Naive thymus-derived CD4-positive, alpha-beta T cell (primary cell): Measurements from ENCODE around the gene NKAIN2. TPM values are rescaled to one million over a fixed set of nuclear protein-coding genes. Genes with fewer than 3 reads are reported as not detected.

ENCODE experiments used
- ATAC-seq: fragments of 150-1000 bp; cut with Tn5 transposase; 2 replicates; pipeline ENCODE4 v1.10.0; 2021; ENCODE audit warnings: mild to moderate bottlenecking, moderate library complexity
- CTCF ChIA-PET: fragments of 350-600 bp; sonication (Branson Sonifier 250); formaldehyde crosslinking; loops from one replicate; lab custom pipeline; 2021; ENCODE audit warnings: antibody characterized with exemption; lab: Charles Lee
- POLR2A ChIA-PET: fragments of 350-600 bp; sonication (Branson Sonifier 250); formaldehyde crosslinking; loops from one replicate; lab custom pipeline; 2021; ENCODE audit warnings: antibody characterized with exemption, inconsistent platforms; lab: Charles Lee
- DNase-seq, 9 donors: peaks; one replicate each; pipeline versions ENCODE4 v3.0.0 to v3.0.0-alpha.2; 2020 to 2022; ENCODE audit warnings: mixed read lengths in 1 of 9
- H3K27ac ChIP-seq: one replicate; pipeline ENCODE4 v1.7.0; 2013; ENCODE audit warnings: mild to moderate bottlenecking, low read depth, low read length, moderate library complexity
- H3K27me3 ChIP-seq, 2 donors: one replicate each; pipeline ENCODE4 v1.7.0; 2013; ENCODE audit warnings: low read length in 2 of 2, mild to moderate bottlenecking in 2 of 2, moderate library complexity in 2 of 2; ENCODE audit not compliant: control insufficient read depth in 2 of 2, insufficient read depth in 2 of 2
- H3K36me3 ChIP-seq, 3 experiments: 1 replicate in 2 of 3; 2 replicates in 1 of 3; pipeline ENCODE4 v1.7.0; 2013; ENCODE audit warnings: low read length in 3 of 3, mild to moderate bottlenecking in 3 of 3, moderate library complexity in 1 of 3; ENCODE audit not compliant: insufficient read depth in 3 of 3, control insufficient read depth in 2 of 3
- H3K4me1 ChIP-seq, 2 donors: one replicate each; pipeline ENCODE4 v1.7.0; 2013; ENCODE audit warnings: low read length in 2 of 2, mild to moderate bottlenecking in 2 of 2, moderate library complexity in 1 of 2; ENCODE audit not compliant: control insufficient read depth in 2 of 2, insufficient read depth in 2 of 2
- H3K4me3 ChIP-seq: 2 replicates; pipeline ENCODE4 v1.7.0; 2013; ENCODE audit warnings: mild to moderate bottlenecking, low read length
- H3K9me3 ChIP-seq, 3 experiments: 1 replicate in 2 of 3; 2 replicates in 1 of 3; pipeline ENCODE4 v1.7.0; 2013; ENCODE audit warnings: low read length in 3 of 3; ENCODE audit not compliant: control insufficient read depth in 2 of 3
- H3K27ac Mint-ChIP-seq, 9 donors: one replicate each; pipeline ENCODE4 v1.8.0; 2020 to 2022; ENCODE audit warnings: mixed read lengths in 9 of 9, mild to moderate bottlenecking in 8 of 9, moderate library complexity in 5 of 9, inconsistent platforms in 2 of 9
- H3K27me3 Mint-ChIP-seq, 5 donors: one replicate each; pipeline ENCODE4 v1.8.0; 2021 to 2022; ENCODE audit warnings: mixed read lengths in 5 of 5, mild to moderate bottlenecking in 1 of 5
- H3K36me3 Mint-ChIP-seq, 5 donors: one replicate each; pipeline ENCODE4 v1.8.0; 2020 to 2022; ENCODE audit warnings: mixed read lengths in 5 of 5, mild to moderate bottlenecking in 3 of 5, inconsistent platforms in 1 of 5
- H3K4me1 Mint-ChIP-seq, 7 donors: one replicate each; pipeline ENCODE4 v1.8.0; 2020 to 2022; ENCODE audit warnings: mixed read lengths in 7 of 7, mild to moderate bottlenecking in 3 of 7, inconsistent platforms in 1 of 7
- H3K4me3 Mint-ChIP-seq, 10 donors: one replicate each; pipeline ENCODE4 v1.8.0; 2020 to 2022; ENCODE audit warnings: mild to moderate bottlenecking in 10 of 10, mixed read lengths in 10 of 10, moderate library complexity in 6 of 10, inconsistent platforms in 2 of 10
- H3K9me3 Mint-ChIP-seq, 11 donors: one replicate each; pipeline ENCODE4 v1.8.0; 2020 to 2022; ENCODE audit warnings: mixed read lengths in 11 of 11, mild to moderate bottlenecking in 4 of 11, inconsistent platforms in 1 of 11, moderate library complexity in 1 of 11
- intact Hi-C, 2 donors: fragments of 100-400 bp; cut with micrococcal nuclease; formaldehyde crosslinking; loops; one replicate each; pipeline ENCODE4 v1.15.1; 2023
- polyA plus RNA-seq, 2 donors: library from polyadenylated mRNA; unstranded; fragments of 300-500 nt; fragmentation: Illumina TruSeq; gene quantifications; one replicate each; pipeline ENCODE4 v1.2.3, GENCODE V29; 2021
- total RNA-seq, 6 experiments: library from RNA in 5 of 6; stranded (reverse) in 5 of 6; gene quantifications; 1 replicate in 5 of 6; 2 replicates in 1 of 6; pipeline ENCODE4 v1.2.3 and lab custom pipeline; 2021 to 2026

The NKAIN2 gene
- total and polyA plus RNA-seq, 7 experiments from 2014 or later, result 0.21 to 2.9 TPM; not detected in 5

- Histone ChIP-seq H3K4me3 (no peak overlapping the region), H3K9me3 (no peaks in the 10 kb centered on the region), H3K27me3 (no peaks in the 10 kb centered on the region), H3K4me1 (no peaks in the 10 kb centered on the region), H3K36me3 (no peaks in the 10 kb centered on the region), H3K27ac (no peak overlapping the region)
- Mint-ChIP-seq H3K36me3 (no peaks in the 10 kb centered on the region), H3K4me3 (no peak overlapping the region), H3K4me1 (no peaks in the 10 kb centered on the region), H3K9me3 (peaks cover 0 to 3% (median 0%) of the 10 kb centered on the region in 11 donors), H3K27me3 (peaks cover 0 to 4% (median 0%) of the 10 kb centered on the region in 5 donors), H3K27ac (no peak overlapping the region)
- ATAC-seq (no peak), DNase-seq (no peak)
- ChIA-PET CTCF (no interaction called here), POLR2A (no interaction called here)
- intact Hi-C loops, result no loop called here
Measured at GRCh38 chr6:123859291-123859690, 55.6 kb downstream of the NKAIN2 start.

GRCh38 chr6:123869334-123869733 lies 65.7 kb downstream of the NKAIN2 start:
- H3K9me3 ChIP-seq, result no peaks in the 10 kb centered on the region
- Mint-ChIP-seq H3K27ac (no peak overlapping the region), H3K9me3 (peaks cover 0 to 4% (median 0%) of the 10 kb centered on the region in 11 donors), H3K27me3 (no peaks in the 10 kb centered on the region), H3K4me1 (no peaks in the 10 kb centered on the region), H3K4me3 (no peak overlapping the region), H3K36me3 (no peaks in the 10 kb centered on the region)
- no peaks in the 10 kb centered on the region for H3K36me3 ChIP-seq
- no peaks in the 10 kb centered on the region for H3K4me1 ChIP-seq
- CTCF ChIA-PET, result no interaction called here
- H3K27ac ChIP-seq, result no peak overlapping the region
- ATAC-seq (no peak), DNase-seq (no peak)
- POLR2A ChIA-PET, result no interaction called here
- intact Hi-C loops, result no loop called here
- H3K4me3 ChIP-seq, result no peak overlapping the region
- no peaks in the 10 kb centered on the region for H3K27me3 ChIP-seq

DNA sequence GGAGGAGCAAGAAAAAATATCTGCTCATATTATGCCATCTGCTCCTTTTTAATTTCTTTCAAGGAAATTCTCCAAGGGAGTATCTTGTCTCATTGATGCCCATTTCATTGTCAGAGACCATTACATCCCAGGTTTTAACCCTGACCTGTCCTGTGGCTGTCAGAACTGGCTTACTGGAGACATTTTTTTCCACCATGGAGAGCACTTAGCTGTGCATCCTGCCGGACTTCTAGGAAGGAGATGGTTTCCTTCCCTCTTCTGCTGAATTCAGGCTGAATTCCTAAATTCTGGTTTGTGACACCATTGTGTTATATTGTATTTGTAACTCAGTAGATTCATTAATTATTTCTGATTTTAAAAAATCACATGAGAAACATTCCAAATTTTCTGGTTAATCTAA lies 70.3 kb downstream of the NKAIN2 start:
- H3K27me3 ChIP-seq, result no peaks in the 10 kb centered on the region
- H3K27ac Mint-ChIP-seq, result no peak overlapping the region
- intact Hi-C loops, result no loop called here
- no peaks in the 10 kb centered on the region for H3K4me1 Mint-ChIP-seq
- no peaks in the 10 kb centered on the region for H3K4me1 ChIP-seq
- no peak overlapping the region for H3K4me3 Mint-ChIP-seq
- ATAC-seq (no peak), DNase-seq (no peak)
- H3K4me3 ChIP-seq, result no peak overlapping the region
- no peaks in the 10 kb centered on the region for H3K36me3 ChIP-seq
- ChIA-PET CTCF (no interaction called here), POLR2A (no interaction called here)
- no peak overlapping the region for H3K27ac ChIP-seq
- no peaks in the 10 kb centered on the region for H3K36me3 Mint-ChIP-seq
- peaks cover 0 to 11% (median 0%) of the 10 kb centered on the region in 11 donors for H3K9me3 Mint-ChIP-seq
- no peaks in the 10 kb centered on the region for H3K27me3 Mint-ChIP-seq
- no peaks in the 10 kb centered on the region for H3K9me3 ChIP-seq

DNA sequence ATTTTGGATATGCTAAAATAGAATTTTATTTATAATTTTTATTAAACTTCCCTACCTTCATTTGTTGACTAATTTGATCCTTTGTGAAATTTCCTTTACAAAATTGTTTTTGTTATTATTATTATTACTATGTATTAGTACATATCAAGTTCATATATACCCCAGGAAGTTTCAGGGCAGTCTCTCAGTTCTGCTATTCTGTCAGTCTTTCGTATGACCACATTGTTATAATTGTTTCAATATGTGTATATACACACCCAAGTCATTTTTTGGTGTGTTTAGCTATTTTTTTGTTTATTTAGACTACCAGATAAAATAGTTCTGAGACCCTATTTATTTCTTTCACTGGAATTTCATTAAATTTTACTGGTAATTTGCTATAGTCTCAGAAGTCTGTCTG lies 72.1 kb downstream of the NKAIN2 start:
- Histone ChIP-seq H3K27me3 (no peaks in the 10 kb centered on the region), H3K4me3 (no peak overlapping the region), H3K9me3 (no peaks in the 10 kb centered on the region), H3K36me3 (no peaks in the 10 kb centered on the region), H3K4me1 (no peaks in the 10 kb centered on the region), H3K27ac (no peak overlapping the region)
- intact Hi-C loops, result no loop called here
- Mint-ChIP-seq H3K27ac (no peak overlapping the region), H3K27me3 (no peaks in the 10 kb centered on the region), H3K36me3 (no peaks in the 10 kb centered on the region), H3K4me3 (no peak overlapping the region), H3K9me3 (peaks cover 0 to 11% (median 0%) of the 10 kb centered on the region in 11 donors), H3K4me1 (no peaks in the 10 kb centered on the region)
- POLR2A ChIA-PET, result no interaction called here
- ATAC-seq (no peak), DNase-seq (no peak)
- CTCF ChIA-PET, result no interaction called here

- no peaks in the 10 kb centered on the region for H3K4me1 ChIP-seq
- POLR2A ChIA-PET, result no interaction called here
- ATAC-seq (no peak), DNase-seq (no peak)
- intact Hi-C loops, result no loop called here
- H3K9me3 Mint-ChIP-seq, result peaks cover 0 to 7% (median 0%) of the 10 kb centered on the region in 11 donors
- H3K4me3 Mint-ChIP-seq, result no peak overlapping the region
- no peaks in the 10 kb centered on the region for H3K36me3 Mint-ChIP-seq
- CTCF ChIA-PET, result no interaction called here
- no peaks in the 10 kb centered on the region for H3K27me3 Mint-ChIP-seq
- H3K27ac ChIP-seq, result no peak overlapping the region
- no peaks in the 10 kb centered on the region for H3K9me3 ChIP-seq
- H3K27ac Mint-ChIP-seq, result no peak overlapping the region
- H3K36me3 ChIP-seq, result no peaks in the 10 kb centered on the region
- no peaks in the 10 kb centered on the region for H3K27me3 ChIP-seq
- no peak overlapping the region for H3K4me3 ChIP-seq
- H3K4me1 Mint-ChIP-seq, result no peaks in the 10 kb centered on the region
Measured at GRCh38 chr6:123879749-123880148, 76.1 kb downstream of the NKAIN2 start.

GRCh38 chr6:123888771-123889513 lies 85.3 kb downstream of the NKAIN2 start:
- H3K36me3 Mint-ChIP-seq, result no peaks in the 10 kb centered on the region
- Histone ChIP-seq H3K4me1 (no peaks in the 10 kb centered on the region), H3K36me3 (no peaks in the 10 kb centered on the region), H3K9me3 (no peaks in the 10 kb centered on the region), H3K4me3 (no peak overlapping the region), H3K27ac (no peak overlapping the region), H3K27me3 (no peaks in the 10 kb centered on the region)
- ATAC-seq (no peak), DNase-seq (no peak)
- ChIA-PET POLR2A (interaction anchor here (0.6 kb wide), 1 partner anchor 1591 kb away, joined by 3 read pairs; no protein-coding TSS in a partner anchor), CTCF (no interaction called here)
- H3K27me3 Mint-ChIP-seq, result no peaks in the 10 kb centered on the region
- no peak overlapping the region for H3K4me3 Mint-ChIP-seq
- intact Hi-C loops, result no loop called here
- H3K9me3 Mint-ChIP-seq, result peaks cover 0 to 6% (median 0%) of the 10 kb centered on the region in 11 donors
- no peaks in the 10 kb centered on the region for H3K4me1 Mint-ChIP-seq
- H3K27ac Mint-ChIP-seq, result no peak overlapping the region

- Histone ChIP-seq H3K4me1 (no peaks in the 10 kb centered on the region), H3K9me3 (no peaks in the 10 kb centered on the region), H3K4me3 (no peak overlapping the region), H3K27me3 (no peaks in the 10 kb centered on the region), H3K36me3 (no peaks in the 10 kb centered on the region), H3K27ac (no peak overlapping the region)
- CTCF ChIA-PET, result no interaction called here
- intact Hi-C loops, result no loop called here
- ATAC-seq (no peak), DNase-seq (no peak)
- Mint-ChIP-seq H3K27ac (no peak overlapping the region), H3K9me3 (peaks cover 0 to 7% (median 0%) of the 10 kb centered on the region in 11 donors), H3K36me3 (no peaks in the 10 kb centered on the region), H3K4me1 (no peaks in the 10 kb centered on the region), H3K27me3 (no peaks in the 10 kb centered on the region), H3K4me3 (no peak overlapping the region)
- POLR2A ChIA-PET, result no interaction called here
Measured at GRCh38 chr6:123895346-123895745, 91.7 kb downstream of the NKAIN2 start.
